OCI-LY3 (cell line): ENCODE data around the gene GMPR.

ENCODE experiments used
- H2AFZ ChIP-seq: fragments of 200-600, 300-600 bp; shearing (Covaris generic); 2 replicates; pipeline ENCODE4 v1.6.0; 2014; ENCODE audit warnings: antibody characterized with exemption, low read depth, low read length
- H3K27ac ChIP-seq: fragments of 200-600, 300-600 bp; sonication (generic); 2 replicates; pipeline ENCODE4 v1.5.1; 2014; ENCODE audit warnings: mild to moderate bottlenecking, low read length, moderate library complexity, mixed read lengths
- H3K27me3 ChIP-seq: fragments of 200-600, 300-600 bp; sonication (generic); 2 replicates; pipeline ENCODE4 v1.6.1; 2014; ENCODE audit warnings: low read depth, low read length, mixed read lengths
- H3K36me3 ChIP-seq: fragments of 200-600, 300-600 bp; sonication (generic); replicated peaks from 2 replicates; pipeline ENCODE3; 2014; ENCODE audit warnings: low read depth, low read length, mixed read lengths
- H3K4me1 ChIP-seq: fragments of 300-600, 200-600 bp; sonication (generic); 2 replicates; pipeline ENCODE4 v1.6.1; 2014; ENCODE audit warnings: low read length, mixed read lengths
- H3K4me2 ChIP-seq: fragments of 200-600, 300-600 bp; sonication (generic); 2 replicates; pipeline ENCODE4 v1.6.1; 2014; ENCODE audit warnings: low read length, mixed read lengths
- H3K4me3 ChIP-seq: fragments of 300-600, 200-600 bp; sonication (generic); 2 replicates; pipeline ENCODE4 v1.5.1; 2014; ENCODE audit warnings: antibody characterized with exemption, mild to moderate bottlenecking, low read length, moderate library complexity
- H3K79me2 ChIP-seq: fragments of 300-600, 200-600 bp; shearing (Covaris generic); 2 replicates; pipeline ENCODE4 v1.6.1; 2014; ENCODE audit warnings: mild to moderate bottlenecking, low read length, mixed read lengths
- H3K9ac ChIP-seq: fragments of 300-600, 200-600 bp; shearing (Covaris generic); 2 replicates; pipeline ENCODE4 v1.6.0; 2014; ENCODE audit warnings: mild to moderate bottlenecking, low read length, moderate library complexity
- H3K9me3 ChIP-seq: fragments of 200-600, 300-600 bp; shearing (Covaris generic); 2 replicates; pipeline ENCODE4 v1.6.1; 2014; ENCODE audit warnings: low read length, mixed read lengths; ENCODE audit not compliant: insufficient read depth
- H4K20me1 ChIP-seq: fragments of 200-600, 300-600 bp; sonication (generic); 2 replicates; pipeline ENCODE4 v1.6.1; 2016; ENCODE audit warnings: low read length, mixed read lengths; ENCODE audit not compliant: insufficient read depth
- EZH2phosphoT487 ChIP-seq: fragments of 200-600 bp; shearing (Covaris generic); IDR thresholded peaks from 2 replicates; pipeline ENCODE4 v1.6.1; 2018; ENCODE audit warnings: antibody characterized with exemption, mixed run types, low read depth
- TF ChIP-seq, protein P1 (sequence below): fragments of 200-600, 300-600 bp; sonication (generic); IDR thresholded peaks from 2 replicates; pipeline ENCODE4 v1.5.1; 2014; ENCODE audit warnings: antibody characterized with exemption, low read length, low read depth

Gene GMPR

GRCh38 chr6:16236631-16237199 lies 1.7 kb upstream of the GMPR start:
- Histone ChIP-seq H3K4me3 (peak overlapping the region; percentile 38), H3K27me3 (peaks cover 30% of the 10 kb centered on the region), H4K20me1 (no peaks in the 10 kb centered on the region), H3K9me3 (no peaks in the 10 kb centered on the region), H3K4me1 (peaks cover 13% of the 10 kb centered on the region), H3K27ac (no peak overlapping the region), H2AFZ (no peak overlapping the region), H3K79me2 (no peaks in the 10 kb centered on the region), H3K9ac (no peak overlapping the region), H3K4me2 (peak overlapping the region; percentile 58), H3K36me3 (no peaks in the 10 kb centered on the region)
- TF ChIP-seq, protein P1, sequence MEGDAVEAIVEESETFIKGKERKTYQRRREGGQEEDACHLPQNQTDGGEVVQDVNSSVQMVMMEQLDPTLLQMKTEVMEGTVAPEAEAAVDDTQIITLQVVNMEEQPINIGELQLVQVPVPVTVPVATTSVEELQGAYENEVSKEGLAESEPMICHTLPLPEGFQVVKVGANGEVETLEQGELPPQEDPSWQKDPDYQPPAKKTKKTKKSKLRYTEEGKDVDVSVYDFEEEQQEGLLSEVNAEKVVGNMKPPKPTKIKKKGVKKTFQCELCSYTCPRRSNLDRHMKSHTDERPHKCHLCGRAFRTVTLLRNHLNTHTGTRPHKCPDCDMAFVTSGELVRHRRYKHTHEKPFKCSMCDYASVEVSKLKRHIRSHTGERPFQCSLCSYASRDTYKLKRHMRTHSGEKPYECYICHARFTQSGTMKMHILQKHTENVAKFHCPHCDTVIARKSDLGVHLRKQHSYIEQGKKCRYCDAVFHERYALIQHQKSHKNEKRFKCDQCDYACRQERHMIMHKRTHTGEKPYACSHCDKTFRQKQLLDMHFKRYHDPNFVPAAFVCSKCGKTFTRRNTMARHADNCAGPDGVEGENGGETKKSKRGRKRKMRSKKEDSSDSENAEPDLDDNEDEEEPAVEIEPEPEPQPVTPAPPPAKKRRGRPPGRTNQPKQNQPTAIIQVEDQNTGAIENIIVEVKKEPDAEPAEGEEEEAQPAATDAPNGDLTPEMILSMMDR, result no peak
- TF ChIP-seq EZH2phosphoT487, result no peak

- TF ChIP-seq EZH2phosphoT487, result no peak
- TF ChIP-seq, protein P1, result no peak
- Histone ChIP-seq H3K79me2 (no peaks in the 10 kb centered on the region), H3K9me3 (no peaks in the 10 kb centered on the region), H3K9ac (no peak overlapping the region), H3K27me3 (peaks cover 30% of the 10 kb centered on the region), H3K36me3 (no peaks in the 10 kb centered on the region), H3K27ac (no peak overlapping the region), H4K20me1 (no peaks in the 10 kb centered on the region), H3K4me3 (no peak overlapping the region), H3K4me1 (peaks cover 13% of the 10 kb centered on the region), H2AFZ (no peak overlapping the region), H3K4me2 (peak overlapping the region; percentile 58; the same call in 1 of the 2 replicates)
Measured at GRCh38 chr6:16237242-16237641, 1.1 kb upstream of the GMPR start.

GRCh38 chr6:16238963-16239797 lies 793 bp downstream of the GMPR start:
- Histone ChIP-seq H4K20me1 (no peaks in the 10 kb centered on the region), H3K4me3 (no peak overlapping the region)

GRCh38 chr6:16239798-16240123 lies 1.4 kb downstream of the GMPR start:
- Histone ChIP-seq H3K4me2 (no peak overlapping the region), H4K20me1 (no peaks in the 10 kb centered on the region), H3K27ac (no peak overlapping the region), H2AFZ (no peak overlapping the region), H3K27me3 (peaks cover 30% of the 10 kb centered on the region), H3K36me3 (no peaks in the 10 kb centered on the region), H3K9me3 (no peaks in the 10 kb centered on the region), H3K4me3 (no peak overlapping the region), H3K79me2 (no peaks in the 10 kb centered on the region), H3K9ac (no peak overlapping the region), H3K4me1 (peaks cover 13% of the 10 kb centered on the region)
- no peak for TF ChIP-seq EZH2phosphoT487
- TF ChIP-seq, protein P1, result no peak

More at GRCh38 chr6:16238963-16239797, 793 bp downstream of the GMPR start:
- H3K9ac ChIP-seq, result no peak overlapping the region
- 0 out of 2 replicates have a peak overlapping the region, but pooled peaks have one; percentile 22 for H3K4me2 ChIP-seq
- H3K27me3 ChIP-seq, result peaks cover 30% of the 10 kb centered on the region
- no peaks in the 10 kb centered on the region for H3K36me3 ChIP-seq
- no peak for TF ChIP-seq EZH2phosphoT487
- TF ChIP-seq, protein P1, result no peak
- H3K79me2 ChIP-seq, result no peaks in the 10 kb centered on the region
- H3K27ac ChIP-seq, result no peak overlapping the region
- H3K9me3 ChIP-seq, result no peaks in the 10 kb centered on the region
- H2AFZ ChIP-seq, result no peak overlapping the region
- peaks cover 13% of the 10 kb centered on the region for H3K4me1 ChIP-seq
